HCT116 (cell line): ENCODE results near the gene AIM2. TPM values are rescaled to one million over a fixed set of nuclear protein-coding genes. Genes with fewer than 3 reads are reported as not detected.

ENCODE experiments used
- ATAC-seq: fragments of 200-7000 bp; cut with Tn5 transposase; 2 replicates; pipeline ENCODE4 v1.9.1; 2020; ENCODE audit warnings: mild to moderate bottlenecking, moderate library complexity
- BruUV-seq: library from RNA; stranded (reverse); fragments of 400-500 nt; replicated peaks from 2 replicates; lab custom pipeline; 2021; lab: Mats Ljungman, UMichigan
- CTCF ChIA-PET: fragments of 300-600 bp; sonication (Branson Sonifier 250); formaldehyde crosslinking; loops from one replicate; lab custom pipeline; 2021; ENCODE audit warnings: antibody characterized with exemption; lab: Charles Lee
- POLR2A ChIA-PET: fragments of 300-600, 350-600 bp; sonication (Branson Sonifier 250); formaldehyde crosslinking; loops from one replicate; lab custom pipeline; 2021; ENCODE audit warnings: antibody characterized with exemption; lab: Charles Lee
- RAD21 ChIA-PET, 2 experiments: fragments of 300-600 bp; sonication (Branson Sonifier 250); formaldehyde crosslinking; loops; one replicate each; lab custom pipeline; 2023; ENCODE audit warnings: low total read pairs in 2 of 2; ENCODE audit not compliant: uncharacterized antibody in 2 of 2, unreplicated experiment in 2 of 2, low non-redundant PET in 1 of 2; lab: Charles Lee
- DNase-seq: peaks from one replicate; pipeline ENCODE4 v3.0.0-alpha.2; 2010; ENCODE audit warnings: low read depth, low spot score
- H2AFZ ChIP-seq: fragments of 200-600 bp; shearing (Covaris generic), sonication (generic); 2 replicates; pipeline ENCODE4 v1.6.1; 2017; ENCODE audit warnings: low read depth, mixed run types, mixed read lengths, antibody characterized with exemption, low read length; ENCODE audit not compliant: poor library complexity, severe bottlenecking
- H3K27ac ChIP-seq: 2 replicates; pipeline ENCODE4 v1.5.1; 2012; ENCODE audit warnings: low read depth, low read length
- H3K27me3 ChIP-seq: fragments of 200-600 bp; sonication (generic); 2 replicates; pipeline ENCODE4 v1.6.1; 2016; ENCODE audit warnings: mixed run types, low read length, mixed read lengths; ENCODE audit not compliant: insufficient read depth
- H3K36me3 ChIP-seq, 2 experiments: fragments of 200-500 bp in 1 of 2; fragments of 200-600 bp in 1 of 2; sonication (Bioruptor generic) in 1 of 2; sonication (generic) in 1 of 2; 2 replicates each; pipeline versions ENCODE4 v1.5.1 to v1.6.1; 2014 to 2016; ENCODE audit warnings: low read length in 2 of 2, inconsistent platforms in 1 of 2, mixed read lengths in 1 of 2, mixed run types in 1 of 2; ENCODE audit not compliant: insufficient read depth in 2 of 2, control insufficient read depth in 1 of 2
- H3K4me1 ChIP-seq, 2 experiments: fragments of 200-600 bp in 1 of 2; sonication (generic) in 1 of 2; 2 replicates each; pipeline versions ENCODE4 v1.5.1 to v1.6.1; 2012 to 2017; ENCODE audit warnings: low read length in 2 of 2, inconsistent platforms in 1 of 2, mild to moderate bottlenecking in 1 of 2, mixed read lengths in 1 of 2, mixed run types in 1 of 2, moderate library complexity in 1 of 2; ENCODE audit not compliant: insufficient read depth in 2 of 2, control insufficient read depth in 1 of 2
- H3K4me2 ChIP-seq: fragments of 200-600 bp; sonication (generic); 2 replicates; pipeline ENCODE4 v1.6.1; 2017; ENCODE audit warnings: mixed run types, low read length, mixed read lengths
- H3K4me3 ChIP-seq, 2 experiments: fragments of 200-600 bp in 1 of 2; sonication (generic) in 1 of 2; replicated peaks in 1 of 2; 2 replicates each; pipeline ENCODE4 v1.5.1; 2011 to 2016; ENCODE audit warnings: low read length in 2 of 2, control low read depth in 1 of 2, low read depth in 1 of 2, mild to moderate bottlenecking in 1 of 2, mixed read lengths in 1 of 2, mixed run types in 1 of 2
- H3K79me2 ChIP-seq: fragments of 200-600 bp; sonication (generic); 2 replicates; pipeline ENCODE4 v1.6.1; 2017; ENCODE audit warnings: mild to moderate bottlenecking, mixed run types, low read length, moderate library complexity, mixed read lengths; ENCODE audit not compliant: insufficient read depth
- H3K9ac ChIP-seq: fragments of 200-600 bp; sonication (generic); 2 replicates; pipeline ENCODE4 v1.6.1; 2016; ENCODE audit warnings: low read length, mixed read lengths
- H3K9me2 ChIP-seq: fragments of 200-600 bp; sonication (generic), shearing (Covaris generic); 2 replicates; pipeline ENCODE4 v1.6.1; 2017; ENCODE audit warnings: mixed run types, mild to moderate bottlenecking, moderate library complexity; ENCODE audit not compliant: insufficient read depth
- H3K9me3 ChIP-seq, 2 experiments: fragments of 200-500 bp in 1 of 2; fragments of 200-600 bp in 1 of 2; sonication (Bioruptor generic) in 1 of 2; sonication (generic) in 1 of 2; 2 replicates each; pipeline ENCODE4 v1.6.1; 2014 to 2017; ENCODE audit warnings: low read length in 2 of 2, mixed read lengths in 2 of 2, inconsistent platforms in 1 of 2, low read depth in 1 of 2, mild to moderate bottlenecking in 1 of 2, mixed run types in 1 of 2, moderate library complexity in 1 of 2; ENCODE audit not compliant: control insufficient read depth in 1 of 2, insufficient read depth in 1 of 2
- H4K20me1 ChIP-seq: fragments of 200-600 bp; sonication (generic), shearing (Covaris generic); 2 replicates; pipeline ENCODE4 v1.6.1; 2017; ENCODE audit warnings: mixed run types, mild to moderate bottlenecking, moderate library complexity; ENCODE audit not compliant: insufficient read depth
- CEBPB ChIP-seq: IDR thresholded peaks from 2 replicates; pipeline ENCODE4 v1.6.1; 2012; ENCODE audit warnings: low read depth
- ELF1 ChIP-seq: IDR thresholded peaks from 2 replicates; pipeline ENCODE4 v1.6.1; 2012; ENCODE audit warnings: low read depth, borderline replicate concordance
- FOSL1 ChIP-seq: IDR thresholded peaks from 2 replicates; pipeline ENCODE4 v1.6.1; 2012; ENCODE audit warnings: low read depth
- JUND ChIP-seq: IDR thresholded peaks from 2 replicates; pipeline ENCODE4 v1.6.1; 2012
- YY1 ChIP-seq: IDR thresholded peaks from 2 replicates; pipeline ENCODE4 v1.6.1; 2011; ENCODE audit warnings: low read length, low read depth, moderate library complexity, mild to moderate bottlenecking; ENCODE audit not compliant: insufficient replicate concordance; ENCODE audit errors: extremely low read depth
- intact Hi-C: fragments of 100-400 bp; cut with micrococcal nuclease; formaldehyde crosslinking; loops from 2 replicates; pipeline ENCODE4 v1.10.0; 2022
- total RNA-seq: library from RNA; stranded (reverse); gene quantifications from one replicate; pipeline ENCODE4 v1.2.1, GENCODE V29; 2021; ENCODE audit not compliant: unreplicated experiment
- TF ChIP-seq, protein P1 (sequence below): IDR thresholded peaks from 2 replicates; pipeline ENCODE4 v1.6.1; 2012

AIM2 gene
- total RNA-seq, 1 experiment from 2014 or later, result not detected

DNA sequence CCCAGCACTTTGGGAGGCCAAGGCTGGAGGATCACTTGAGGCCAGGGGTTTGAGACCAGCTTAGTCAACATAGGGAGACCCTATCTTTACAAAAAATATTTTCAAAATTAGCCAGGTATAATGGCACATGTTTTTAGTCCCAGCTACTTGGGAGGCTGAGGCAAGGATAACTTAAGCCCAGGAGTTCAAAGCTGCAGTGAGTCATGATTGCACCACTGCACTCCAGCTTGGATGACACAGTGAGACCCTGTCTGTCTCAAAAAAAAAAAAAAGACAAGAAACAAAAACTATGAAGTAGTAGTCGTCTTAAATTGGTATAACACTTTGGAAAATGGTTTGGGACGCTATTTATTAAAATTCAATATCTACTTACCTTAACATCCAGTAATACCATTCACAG lies 7.7 kb downstream of the AIM2 start:
- Histone ChIP-seq H3K27ac (no peak overlapping the region), H3K79me2 (no peaks in the 10 kb centered on the region), H3K9ac (no peak overlapping the region), H3K4me2 (no peak overlapping the region), H3K9me3 (no peaks in the 10 kb centered on the region), H3K9me2 (no peaks in the 10 kb centered on the region), H4K20me1 (no peaks in the 10 kb centered on the region), H3K27me3 (0 out of 2 replicates have a peak, but pooled peaks cover 4% of the 10 kb centered on the region), H3K4me1 (no peaks in the 10 kb centered on the region), H2AFZ (no peak overlapping the region), H3K4me3 (no peak overlapping the region), H3K36me3 (no peaks in the 10 kb centered on the region)
- ATAC-seq (no peak), DNase-seq (no peak)
- ChIA-PET CTCF (interaction anchor here (1.4 kb wide), 1 partner anchor 9 kb away, joined by 3 read pairs; no protein-coding TSS in a partner anchor), RAD21 (no interaction called here), POLR2A (no interaction called here)
- TF ChIP-seq, protein P1, sequence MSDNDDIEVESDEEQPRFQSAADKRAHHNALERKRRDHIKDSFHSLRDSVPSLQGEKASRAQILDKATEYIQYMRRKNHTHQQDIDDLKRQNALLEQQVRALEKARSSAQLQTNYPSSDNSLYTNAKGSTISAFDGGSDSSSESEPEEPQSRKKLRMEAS, result no peak
- intact Hi-C loops, result no loop called here
- BruUV-seq, result no TSS peak

DNA sequence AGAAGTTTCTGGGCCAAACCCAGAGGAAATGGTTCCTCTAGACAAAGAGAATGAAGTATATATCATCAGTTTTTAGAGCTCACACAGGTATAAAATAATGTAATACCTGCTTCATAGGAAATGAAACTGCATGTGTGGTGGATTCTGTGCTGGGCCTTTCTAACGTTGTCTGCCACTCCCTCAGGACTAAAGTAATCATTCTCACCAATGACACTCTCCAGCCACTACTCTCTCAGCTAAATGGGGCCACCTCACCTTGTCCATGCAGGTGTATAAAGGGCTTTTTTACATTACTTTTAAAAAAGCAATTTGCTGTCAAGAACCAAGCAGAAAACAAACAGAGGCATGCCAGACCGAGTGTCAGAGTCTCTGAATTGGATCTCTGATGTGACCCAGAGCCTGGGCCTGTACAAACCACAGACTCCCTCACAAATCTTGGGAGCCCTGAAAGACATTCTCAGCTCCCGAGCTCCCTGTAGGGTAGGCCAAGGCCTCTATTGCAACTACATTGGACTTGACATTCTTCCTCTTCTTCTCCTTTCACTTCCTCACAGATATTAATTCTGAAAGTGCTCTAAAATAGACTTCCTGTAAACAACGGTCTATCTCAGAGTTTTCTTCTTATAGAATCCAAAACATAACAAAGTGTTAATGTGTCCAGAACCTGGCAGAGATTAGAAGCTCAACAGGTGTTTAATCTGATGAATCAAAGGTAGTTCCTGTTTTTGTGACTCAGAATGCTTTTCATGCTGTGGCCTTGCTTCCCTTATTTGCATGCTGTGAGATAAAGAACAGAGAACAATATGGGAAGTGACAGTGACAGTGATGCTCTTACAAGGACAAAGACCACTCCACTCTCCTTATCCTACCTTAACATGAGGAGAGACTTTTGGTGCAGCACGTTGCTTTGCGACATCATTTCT lies 8.6 kb downstream of the AIM2 start:
- H3K79me2 ChIP-seq, result no peaks in the 10 kb centered on the region
- no peaks in the 10 kb centered on the region for H3K4me1 ChIP-seq
- no peak overlapping the region for H3K4me3 ChIP-seq
- H3K4me2 ChIP-seq, result no peak overlapping the region
- no peak overlapping the region for H3K9ac ChIP-seq
- peaks cover 10% of the 10 kb centered on the region; the same call in 1 of the 2 replicates for H3K27me3 ChIP-seq
- no peak overlapping the region for H3K27ac ChIP-seq
- ATAC-seq, result no peak
- no peaks in the 10 kb centered on the region for H3K36me3 ChIP-seq
- H2AFZ ChIP-seq, result no peak overlapping the region
- ChIA-PET POLR2A (no interaction called here), RAD21 (no interaction called here), CTCF (no interaction called here)
- H4K20me1 ChIP-seq, result no peaks in the 10 kb centered on the region
- intact Hi-C loops, result no loop called here
- TF ChIP-seq CEBPB, result no peak
- TF ChIP-seq YY1, result no peak
- TF ChIP-seq FOSL1, result no peak
- no peak for TF ChIP-seq JUND
- TF ChIP-seq ELF1, result no peak
- no peaks in the 10 kb centered on the region for H3K9me2 ChIP-seq
- no peaks in the 10 kb centered on the region for H3K9me3 ChIP-seq
- DNase-seq, result no peak
- BruUV-seq, result no TSS peak
